ENCODE results near the gene OR4K1.
"Not testable (repeated sequence)": the region's sequence is repeated elsewhere in the genome, so short reads cannot be mapped to it uniquely, and the experiment has no call there.

OR4K1 gene, protein sequence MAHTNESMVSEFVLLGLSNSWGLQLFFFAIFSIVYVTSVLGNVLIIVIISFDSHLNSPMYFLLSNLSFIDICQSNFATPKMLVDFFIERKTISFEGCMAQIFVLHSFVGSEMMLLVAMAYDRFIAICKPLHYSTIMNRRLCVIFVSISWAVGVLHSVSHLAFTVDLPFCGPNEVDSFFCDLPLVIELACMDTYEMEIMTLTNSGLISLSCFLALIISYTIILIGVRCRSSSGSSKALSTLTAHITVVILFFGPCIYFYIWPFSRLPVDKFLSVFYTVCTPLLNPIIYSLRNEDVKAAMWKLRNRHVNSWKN

DNA sequence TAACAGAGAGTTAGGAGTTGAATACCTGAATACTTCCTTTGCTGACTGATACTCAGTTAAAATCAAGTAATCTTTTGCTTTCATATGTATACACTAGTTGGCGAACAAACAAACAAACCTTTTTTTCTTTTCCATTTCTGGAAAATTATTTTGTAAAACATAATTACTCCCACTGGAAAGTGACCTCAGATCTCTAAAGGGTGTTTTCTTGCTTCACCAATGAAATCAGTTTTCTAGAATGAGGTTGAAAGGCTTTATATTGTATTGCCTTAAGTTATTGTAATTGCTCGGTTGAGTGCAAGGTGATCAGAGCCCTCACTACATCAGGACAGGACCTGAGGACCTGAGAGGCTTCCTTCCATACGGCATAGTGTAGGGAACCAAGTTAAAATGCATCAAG lies at the start of gene OR4K1:
Gene OR4K1 (plus strand): TSS at position 301 of the 400 bp plus-strand sequence. CDS start 4,750 bp downstream, outside the sequence.
- no peak for DNase-seq (ENCODE audit: low read depth, low spot score)

DNA sequence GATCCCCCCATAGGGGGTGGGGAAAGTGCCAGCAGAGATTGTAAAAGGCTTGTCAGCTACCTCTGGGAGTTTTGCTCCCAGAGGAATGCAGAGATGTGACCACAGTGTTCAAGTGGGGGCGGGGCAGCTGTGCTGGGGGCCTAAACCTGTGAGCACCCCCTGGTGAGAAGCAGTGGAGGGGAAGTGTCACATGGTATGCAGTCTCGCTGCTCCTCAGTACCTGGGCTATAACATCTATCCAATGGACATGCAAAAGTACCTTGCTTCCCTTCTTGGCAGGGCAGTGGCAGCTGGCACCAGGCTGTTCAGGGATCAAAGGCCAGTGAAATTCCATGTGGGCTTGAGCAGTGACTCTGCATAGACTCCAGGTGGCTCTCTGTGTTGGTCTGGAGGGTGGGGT lies 35.4 kb upstream of the OR4K1 start:
- no peak for DNase-seq (ENCODE audit: low read depth, low spot score)

DNA sequence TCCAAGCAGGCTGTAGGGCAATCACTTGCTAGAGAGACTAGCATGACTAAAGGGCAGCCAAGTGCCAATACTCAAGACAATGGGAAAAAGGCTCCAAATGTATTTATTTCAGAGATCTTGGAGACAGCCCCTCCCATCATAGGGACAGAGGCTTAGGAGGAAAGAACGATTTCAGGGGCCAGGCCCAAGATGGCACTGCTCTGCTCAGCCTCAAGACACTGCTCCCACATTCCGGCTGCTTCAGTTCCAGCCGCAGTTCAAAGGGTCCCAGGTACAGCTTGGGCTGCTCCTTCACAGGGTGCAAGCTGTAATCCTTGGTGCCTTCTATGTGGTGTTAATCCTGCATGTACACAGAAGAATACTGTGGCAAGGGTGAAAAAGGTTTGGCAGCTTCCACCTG lies 29.7 kb upstream of the OR4K1 start:
- no peak for DNase-seq (ENCODE audit: low read depth, low spot score)

DNA sequence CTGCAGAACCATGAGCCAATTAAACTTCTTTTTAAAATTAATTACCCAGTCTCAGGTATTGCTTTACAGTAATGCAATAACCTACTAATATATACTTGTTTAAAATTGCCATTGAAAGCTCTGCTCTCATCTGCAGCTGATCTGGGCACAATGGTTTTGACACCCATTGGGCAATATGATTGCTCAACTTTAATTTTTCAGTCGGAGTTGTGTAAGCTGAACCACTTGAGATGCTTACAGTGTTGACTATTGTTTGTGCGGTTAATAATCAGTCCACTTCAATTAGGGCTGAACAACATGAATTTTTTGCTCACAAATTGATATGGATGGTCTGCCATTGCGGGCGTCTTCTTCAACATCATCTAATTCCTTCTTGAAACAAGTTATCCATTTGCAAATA lies 28.3 kb upstream of the OR4K1 start:
- no peak for DNase-seq (ENCODE audit: low read depth, low spot score)

DNA sequence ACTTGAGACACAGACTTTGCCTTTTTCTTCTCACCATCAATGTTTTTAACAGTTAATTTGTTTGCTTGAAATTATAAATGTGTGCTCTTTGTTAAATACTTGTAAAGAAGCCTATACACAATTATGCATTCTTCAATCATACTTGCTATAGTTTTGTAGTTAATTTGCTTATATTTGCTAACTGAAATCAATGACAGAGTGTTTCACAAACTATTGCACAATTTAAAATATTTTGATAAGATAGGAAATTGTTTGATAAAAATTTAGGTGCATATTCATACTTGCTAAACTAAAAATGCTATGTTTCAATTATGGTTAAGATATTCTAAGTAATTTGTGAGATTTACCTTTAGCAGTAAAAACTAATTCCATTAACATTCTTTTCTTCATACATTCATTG lies 24.1 kb upstream of the OR4K1 start:
- no peak for DNase-seq (ENCODE audit: low read depth, low spot score)

DNA sequence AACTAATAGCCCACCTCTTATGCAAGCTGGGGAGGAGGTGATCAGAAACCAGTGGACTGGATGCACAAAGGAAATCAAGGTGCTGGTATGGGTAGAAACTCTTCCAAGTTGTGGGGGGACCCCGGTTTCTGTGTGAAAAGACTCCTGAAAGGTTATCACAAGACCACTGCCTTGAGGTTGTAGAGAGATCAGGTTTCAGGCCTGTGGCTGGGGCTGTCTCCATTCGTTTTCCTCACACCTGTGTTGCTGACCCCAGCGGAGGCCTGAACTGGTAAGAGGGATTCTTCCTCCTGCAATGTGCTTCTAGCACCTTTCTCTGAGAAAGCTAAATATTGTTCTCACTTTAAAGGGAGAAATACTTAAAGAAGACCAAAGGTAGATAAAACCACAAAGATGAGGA lies 19.6 kb upstream of the OR4K1 start:
- no peak for DNase-seq (ENCODE audit: low read depth, low spot score)

DNA sequence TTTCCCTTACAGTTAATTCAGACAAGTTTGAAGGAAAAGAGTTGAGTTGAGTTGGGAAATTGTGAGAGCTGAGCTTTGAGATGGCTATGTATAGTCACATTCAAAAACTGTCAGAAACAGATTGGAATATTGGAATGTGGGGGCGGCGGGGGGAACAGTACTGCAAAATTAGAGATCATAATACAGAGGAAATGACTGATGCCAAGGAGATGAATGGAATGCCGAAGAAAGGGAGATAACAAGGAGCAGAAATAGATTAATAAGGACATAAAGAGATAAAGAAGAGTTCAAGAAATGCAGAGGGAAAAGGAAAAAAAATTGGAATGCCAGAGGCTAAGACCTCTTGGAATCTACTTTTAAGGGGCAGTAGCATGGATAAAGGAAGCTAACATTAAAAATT lies 13.5 kb upstream of the OR4K1 start:
- no peak for DNase-seq (ENCODE audit: low read depth, low spot score)

DNA sequence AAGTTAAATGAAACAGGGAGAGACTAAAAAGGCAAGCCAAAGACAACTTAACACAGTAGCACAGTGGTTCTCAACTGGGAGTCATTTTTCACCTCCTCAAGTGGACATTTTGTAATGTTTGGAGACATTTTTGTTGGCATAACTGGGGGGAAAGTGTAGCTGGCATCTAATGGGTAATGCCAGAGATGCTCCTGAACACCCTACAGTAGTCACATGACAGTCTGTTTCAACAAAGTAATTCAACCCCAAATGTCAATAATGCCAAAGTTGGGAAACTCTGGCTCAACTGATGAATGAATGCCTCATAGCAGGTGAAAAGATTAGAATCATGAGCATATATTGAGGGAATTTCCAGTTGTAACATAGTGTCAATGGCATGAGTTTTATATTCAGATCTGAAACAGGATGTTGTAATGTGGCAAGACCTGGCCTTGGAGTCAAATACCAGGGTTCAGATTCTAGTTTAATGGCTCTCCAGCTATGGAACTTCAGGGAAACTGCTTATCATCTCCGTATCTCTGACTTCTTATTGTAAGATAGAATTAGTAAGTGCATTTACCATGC lies 12.7 kb upstream of the OR4K1 start:
- no peak for DNase-seq (ENCODE audit: low read depth, low spot score)

DNA sequence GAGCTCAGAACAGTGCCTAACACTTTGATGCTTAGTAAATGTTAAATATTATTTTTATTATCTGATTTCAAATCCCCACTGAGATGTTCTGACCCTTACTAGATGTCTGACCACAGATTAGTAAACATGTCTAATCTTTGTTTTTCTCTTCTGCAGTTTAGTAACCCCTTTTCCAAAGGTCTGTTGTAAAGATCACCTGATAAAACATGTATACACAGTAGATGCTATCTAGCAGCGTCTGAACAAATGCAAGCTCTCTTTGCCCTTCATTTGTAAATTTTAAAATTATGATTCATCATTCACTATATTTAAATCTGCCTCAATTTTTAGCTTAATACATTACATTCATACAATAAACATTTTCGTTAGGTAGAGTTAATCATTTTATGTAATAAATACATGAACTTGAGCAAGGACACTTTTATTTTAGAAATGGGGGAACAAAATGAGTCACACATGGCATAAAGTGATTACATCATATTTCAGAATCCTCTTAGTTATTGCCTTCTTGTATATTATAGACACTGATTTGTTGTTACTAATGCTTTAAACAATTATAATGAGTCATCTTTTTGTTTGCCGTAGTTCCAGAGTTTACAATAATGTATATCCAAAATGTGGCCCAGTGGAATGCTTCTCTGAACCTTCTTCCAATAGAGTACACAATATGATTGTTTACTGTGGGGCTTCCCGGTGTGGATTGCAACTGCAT lies 12.0 kb upstream of the OR4K1 start:
- no peak for DNase-seq (ENCODE audit: low read depth, low spot score)

DNA sequence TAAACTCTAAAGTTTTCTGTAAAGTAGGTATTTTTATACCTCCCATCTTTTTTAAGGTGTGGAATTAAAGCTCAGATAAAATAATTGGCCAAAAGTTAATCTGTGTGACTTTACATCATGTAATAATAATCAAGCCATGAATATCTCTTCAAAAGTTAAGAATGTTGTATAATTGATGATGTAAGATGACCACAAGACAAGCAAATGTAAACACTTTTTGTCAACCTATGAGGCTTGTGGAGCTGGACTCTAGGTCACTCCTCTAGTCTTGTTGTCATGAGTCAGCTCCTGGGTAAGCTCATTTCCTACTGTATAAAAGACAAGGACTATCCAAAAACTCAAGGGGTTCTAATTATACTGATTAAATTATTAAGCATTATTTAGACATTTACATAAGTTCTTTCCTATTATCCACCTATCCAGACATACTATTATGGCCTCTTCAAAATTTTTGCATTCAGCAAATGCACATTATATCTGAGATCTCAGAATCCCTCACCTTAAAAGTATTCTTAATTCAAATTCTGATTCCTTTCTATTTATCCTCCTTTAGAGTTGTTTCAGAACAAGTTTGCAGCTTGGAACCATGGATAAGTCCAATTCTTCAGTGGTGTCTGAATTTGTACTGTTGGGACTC lies 10.6 kb upstream of the OR4K1 start, which contains the start of gene OR4K5:
Gene OR4K5 (plus strand): TSS at position 587 of the 637 bp plus-strand sequence. CDS start 0 bp downstream, at position 587.
- no peak for DNase-seq (ENCODE audit: low read depth, low spot score)

DNA sequence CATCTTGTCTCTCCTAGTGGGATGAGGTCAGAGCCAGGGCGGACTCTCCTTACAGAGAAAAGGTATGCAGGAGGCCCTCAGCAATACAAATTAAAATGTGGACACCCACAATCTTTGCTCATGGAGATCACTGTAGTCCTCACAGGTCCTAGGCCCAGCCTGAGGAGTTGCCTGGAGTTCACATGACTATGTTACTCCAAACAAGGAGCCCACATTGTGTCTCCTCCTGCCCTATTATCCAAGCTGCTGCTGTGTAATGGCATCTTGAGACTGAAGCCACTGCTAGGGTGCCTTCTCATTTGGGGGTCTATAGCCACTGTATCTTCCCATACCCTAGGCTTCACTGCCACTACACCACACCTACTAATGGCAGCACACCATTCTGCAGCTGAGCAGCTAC lies 11.0 kb downstream of the OR4K1 start:
- no peak for DNase-seq (ENCODE audit: low read depth, low spot score)

DNA sequence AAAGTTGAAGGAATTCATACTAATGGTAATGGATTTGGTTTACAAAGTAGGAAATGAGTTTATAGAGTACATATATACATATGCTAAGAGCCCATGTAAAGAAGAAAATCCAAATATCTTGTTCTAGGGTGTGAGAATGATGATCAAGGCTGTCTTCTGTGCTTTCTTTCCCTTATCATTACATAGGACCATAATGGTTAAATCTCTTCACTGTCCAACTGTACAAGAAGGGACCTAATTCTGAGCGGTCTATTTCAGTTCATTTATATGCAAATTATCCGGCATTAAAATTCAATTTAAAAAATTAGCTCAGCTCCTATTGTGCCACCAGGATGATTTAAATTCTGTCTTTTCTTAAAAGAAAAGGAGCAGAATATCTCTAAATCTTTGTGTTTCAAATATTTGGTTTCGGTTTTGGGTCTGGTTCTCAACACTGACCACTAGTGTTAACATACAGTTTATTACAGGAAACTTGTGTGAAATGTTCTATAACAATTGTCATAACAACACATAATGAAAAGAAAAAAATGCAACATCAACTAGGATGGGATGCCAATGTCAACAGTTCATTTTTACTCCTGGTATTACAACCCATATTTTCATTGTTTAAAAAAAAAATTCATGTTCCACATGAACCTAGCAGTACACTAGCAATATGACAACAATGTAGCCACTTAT lies 16.8 kb downstream of the OR4K1 start:
- no peak for DNase-seq (ENCODE audit: low read depth, low spot score)

DNA sequence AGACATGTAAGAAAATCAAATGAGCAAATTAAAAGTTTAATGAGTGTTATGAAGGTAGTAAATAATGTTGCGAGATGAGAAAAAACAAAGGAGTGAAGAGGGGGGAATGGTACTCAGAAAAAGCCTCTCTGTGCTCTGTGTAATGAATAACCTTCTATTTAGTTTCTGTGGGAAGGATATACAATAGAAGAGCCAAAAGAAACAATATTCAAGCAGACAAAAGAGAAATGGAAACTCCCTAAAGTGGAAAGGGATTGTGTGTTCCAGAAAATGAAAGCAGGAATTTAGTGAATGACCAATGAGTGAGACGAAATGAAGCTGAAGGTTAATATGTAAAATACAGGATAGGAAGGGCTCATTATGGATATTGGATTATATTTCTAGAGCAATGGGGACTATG lies 18.5 kb downstream of the OR4K1 start:
- DNase-seq (ENCODE audit: low read depth, low spot score): no peak

DNA sequence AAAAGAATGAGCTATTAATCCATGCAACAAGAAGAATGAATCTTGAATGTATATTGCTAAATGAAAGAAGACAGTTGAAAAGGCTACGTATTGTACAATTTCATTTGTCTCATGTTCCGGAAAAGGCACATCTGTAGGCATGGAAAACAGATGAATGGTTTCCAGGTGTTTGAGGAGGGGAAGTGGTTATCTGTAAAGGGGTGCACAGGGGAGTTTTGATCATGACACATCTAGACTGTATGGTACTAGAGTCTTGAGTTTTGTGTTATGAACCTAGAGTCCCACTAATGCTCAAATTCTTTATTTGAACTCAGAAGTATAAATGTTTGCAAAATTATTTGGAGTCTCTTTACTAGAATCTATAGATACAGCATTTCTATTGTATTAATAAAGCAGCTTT lies 39.0 kb downstream of the OR4K1 start:
- not testable (repeated sequence) for DNase-seq (ENCODE audit: low read depth, low spot score)

DNA sequence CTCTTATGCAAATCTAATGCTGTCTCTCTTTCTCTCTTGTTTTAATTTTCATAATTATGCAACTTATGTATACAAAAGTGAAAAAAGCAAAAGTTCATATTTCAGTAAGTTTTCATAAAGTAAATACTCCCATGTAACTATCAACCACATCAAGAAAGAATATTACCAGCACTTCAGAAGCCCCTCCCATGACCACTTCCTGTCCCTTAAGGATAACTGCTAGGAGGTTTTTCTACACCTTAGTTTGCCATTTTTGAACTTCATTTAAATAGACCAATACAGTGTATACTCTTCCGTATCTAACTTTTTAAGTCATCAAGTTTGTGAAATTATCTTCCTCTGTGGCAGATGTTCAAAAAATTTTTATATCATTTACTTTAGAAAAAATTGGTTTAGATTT lies 44.1 kb downstream of the OR4K1 start:
- no peak for DNase-seq (ENCODE audit: low read depth, low spot score)

DNA sequence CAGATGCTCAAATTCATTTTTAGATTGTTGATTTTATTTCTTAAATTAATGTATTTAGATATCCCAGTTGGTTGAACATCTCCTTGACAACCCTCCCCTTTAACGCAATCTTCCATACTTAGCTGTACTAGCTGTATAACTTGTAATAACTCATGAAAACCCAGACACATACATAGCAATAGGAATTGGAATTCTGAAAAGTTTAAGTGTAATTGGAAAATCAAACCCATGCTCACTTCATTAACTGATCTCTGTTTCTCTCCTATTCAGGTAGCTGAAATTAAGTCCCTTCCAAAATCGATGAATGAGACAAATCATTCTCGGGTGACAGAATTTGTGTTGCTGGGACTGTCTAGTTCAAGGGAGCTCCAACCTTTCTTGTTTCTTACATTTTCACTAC lies 44.6 kb downstream of the OR4K1 start, which contains the start of gene OR4K15:
Gene OR4K15 (plus strand): TSS at position 301 of the 400 bp plus-strand sequence. CDS start 0 bp downstream, at position 301.
- no peak for DNase-seq (ENCODE audit: low read depth, low spot score)
